GM18519 (cell line): ENCODE results near the gene ZNF605.
"Not testable (repeated sequence)": the region's sequence is repeated elsewhere in the genome, so short reads cannot be mapped to it uniquely, and the experiment has no call there.

ENCODE experiments used
- ATAC-seq: cut with Tn5 transposase; IDR thresholded peaks from one replicate; pipeline ENCODE4 v1.9.1; 2021; ENCODE audit warnings: mild to moderate bottlenecking, moderate library complexity; ENCODE audit not compliant: unreplicated experiment, low FRiP score

ZNF605 gene

DNA sequence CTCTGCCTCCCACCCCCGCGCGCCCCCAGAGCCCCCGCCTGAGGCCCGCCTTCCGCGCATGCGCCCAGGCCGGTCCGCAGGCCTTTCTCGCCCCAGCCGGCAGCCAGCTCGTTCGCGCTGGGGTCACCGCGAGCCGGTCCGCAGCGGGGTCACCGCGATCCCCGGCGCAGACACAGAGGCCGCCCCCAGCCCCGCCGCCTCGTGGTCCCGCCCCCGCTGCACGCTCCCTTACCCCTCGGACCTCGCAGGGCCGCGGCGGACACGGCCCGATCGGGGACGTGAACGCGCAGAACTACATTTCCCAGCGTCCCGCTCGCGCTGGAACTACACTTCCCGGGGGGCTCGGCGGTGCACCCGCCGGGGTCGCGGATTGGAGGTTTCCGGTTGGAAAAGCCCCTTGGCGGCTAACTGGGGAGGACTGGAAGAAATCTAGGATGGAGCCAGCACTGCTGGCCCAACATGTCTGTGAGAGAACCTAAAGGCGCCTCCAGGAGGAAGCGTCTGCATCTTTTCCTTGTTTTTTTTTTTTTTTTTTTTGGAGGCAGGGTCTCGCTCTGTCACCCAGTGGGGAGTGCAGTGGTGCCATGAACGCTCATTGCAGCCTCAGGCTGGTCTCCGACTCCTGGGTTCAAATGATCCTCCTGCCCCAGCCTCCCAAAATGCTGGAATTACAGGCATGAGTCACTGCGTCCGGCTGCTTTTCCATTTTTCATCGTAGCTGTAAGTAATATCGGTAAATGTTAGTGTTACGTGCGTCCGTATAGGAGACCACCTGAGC, at the start of gene ZNF605:
Gene ZNF605, minus strand, starts transcription at position 296 of the 778 bp plus-strand sequence. CDS start 10,671 bp downstream, outside the sequence.
- peak; percentile 82 for ATAC-seq

DNA sequence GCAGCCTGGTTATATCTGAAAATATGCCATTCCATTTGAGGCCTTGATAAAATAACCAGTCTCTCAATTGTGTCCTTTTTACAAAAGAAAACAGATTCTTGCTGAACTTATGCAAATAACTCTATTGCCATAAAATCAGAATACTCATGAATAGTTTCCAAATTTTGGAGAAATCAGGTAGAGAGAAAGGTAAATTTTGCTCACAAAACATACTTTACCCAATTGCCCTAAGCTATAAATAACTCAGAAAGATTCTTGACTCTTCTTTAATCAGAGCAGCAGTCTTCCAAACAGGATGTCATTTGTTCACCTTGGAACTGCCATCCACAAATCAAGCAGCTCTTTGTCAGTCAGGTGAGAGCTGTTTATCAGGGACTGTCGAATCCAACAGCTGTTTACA, 42.6 kb upstream of the ZNF605 start:
- ATAC-seq = no peak

DNA sequence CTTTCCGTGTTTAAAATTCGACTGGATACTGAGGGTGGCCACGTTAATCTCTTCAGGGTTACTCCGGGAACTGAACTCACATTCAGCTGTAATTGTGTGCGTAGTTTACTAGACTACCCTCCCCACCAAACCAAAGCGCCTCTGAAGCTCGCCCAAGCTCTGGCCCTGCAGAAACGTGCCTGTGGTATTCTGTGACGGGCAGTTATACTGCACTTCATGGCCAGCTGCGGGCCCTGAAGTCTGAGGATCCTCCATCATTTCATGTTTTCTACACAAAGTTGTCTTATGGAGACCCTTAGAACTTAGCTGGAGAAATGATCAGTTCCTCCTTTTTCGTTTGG, 30.7 kb upstream of the ZNF605 start:
- no peak for ATAC-seq

DNA sequence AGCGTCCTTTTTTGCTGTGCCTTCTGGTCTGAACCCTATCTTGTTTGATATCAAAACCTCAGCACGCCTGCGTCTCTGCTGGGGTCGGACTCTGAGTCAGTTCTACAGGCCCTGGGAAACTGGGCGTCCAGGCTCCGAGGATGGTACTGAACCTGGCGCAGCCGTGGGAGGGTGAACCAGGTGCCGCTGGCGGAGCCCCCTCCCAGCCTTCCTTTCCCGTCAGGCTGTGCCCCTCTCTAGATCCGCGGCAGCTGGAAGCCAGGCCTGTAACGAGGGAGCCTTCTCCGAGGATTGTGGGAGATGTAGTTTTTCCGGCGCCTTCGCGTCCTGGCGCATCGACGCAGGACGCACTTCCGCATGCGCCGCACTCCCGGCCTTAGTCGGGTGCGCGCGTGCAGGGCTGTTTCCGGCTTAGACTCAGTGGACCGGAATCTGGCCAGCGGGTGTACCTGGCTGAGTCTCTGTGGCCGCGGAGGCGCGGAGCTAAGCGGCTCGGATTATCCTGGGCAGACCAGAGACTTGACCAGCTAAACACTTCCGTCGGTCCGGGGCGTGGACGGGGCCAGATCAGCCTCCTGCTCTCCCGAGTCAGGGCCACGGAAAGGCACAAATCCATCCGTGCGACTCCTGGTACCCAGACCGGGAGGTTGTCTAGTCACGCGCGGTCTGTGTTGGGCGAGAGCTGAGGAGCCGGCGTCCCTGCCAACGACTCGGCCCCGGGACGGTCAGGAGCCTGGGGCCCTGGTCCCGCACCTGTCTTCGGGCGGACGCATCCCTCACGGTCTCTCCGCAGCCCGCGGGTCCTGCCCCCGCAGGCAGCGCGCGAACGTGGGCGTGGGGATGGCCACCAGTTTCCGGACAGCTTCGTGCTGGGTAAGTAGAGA, 30.1 kb upstream of the ZNF605 start, which contains the start of gene ZNF26:
Gene ZNF26, plus strand, starts transcription at position 367 of the 884 bp plus-strand sequence. Its CDS starts 474 bp downstream, at position 841.
- peak; percentile 93 for ATAC-seq

DNA sequence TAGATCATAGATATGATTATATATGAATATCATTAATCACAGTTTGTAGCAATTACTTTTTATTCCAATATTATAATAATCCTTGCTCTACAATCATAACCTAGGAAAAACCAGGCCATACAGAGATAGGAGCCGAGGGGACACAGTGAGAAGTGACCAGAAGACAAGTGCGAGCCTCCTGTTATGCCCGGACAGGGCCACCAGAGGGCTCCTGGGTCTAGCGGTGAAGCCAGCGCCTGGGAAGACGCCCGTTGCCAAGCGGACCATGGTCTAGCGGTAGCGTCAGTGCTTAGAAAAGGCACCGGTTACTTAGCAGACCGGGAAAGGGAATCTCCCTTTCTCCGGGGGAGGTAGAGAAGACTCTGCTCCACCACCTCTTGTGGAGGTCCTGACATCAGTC, 20.8 kb upstream of the ZNF605 start:
- not testable (repeated sequence) for ATAC-seq

DNA sequence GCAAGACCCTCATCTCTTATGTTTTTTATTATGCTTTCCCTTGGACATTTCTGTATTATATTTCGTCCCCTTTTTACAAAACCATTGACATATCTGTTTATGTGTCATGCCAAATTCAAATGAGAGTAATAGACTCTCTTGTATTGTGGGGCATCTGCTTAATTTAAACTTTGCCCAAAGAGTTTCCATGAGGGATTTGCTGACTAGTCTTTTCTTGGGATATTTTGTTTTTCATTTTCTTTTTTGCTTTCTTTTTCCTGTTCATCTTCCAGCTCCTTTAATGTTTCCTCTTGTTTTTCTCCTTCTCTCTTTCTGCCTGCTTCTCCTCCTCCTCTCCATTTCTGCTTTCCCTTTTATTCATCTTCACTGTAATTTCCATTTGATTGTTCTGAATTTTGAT, 16.3 kb upstream of the ZNF605 start:
- no peak for ATAC-seq

DNA sequence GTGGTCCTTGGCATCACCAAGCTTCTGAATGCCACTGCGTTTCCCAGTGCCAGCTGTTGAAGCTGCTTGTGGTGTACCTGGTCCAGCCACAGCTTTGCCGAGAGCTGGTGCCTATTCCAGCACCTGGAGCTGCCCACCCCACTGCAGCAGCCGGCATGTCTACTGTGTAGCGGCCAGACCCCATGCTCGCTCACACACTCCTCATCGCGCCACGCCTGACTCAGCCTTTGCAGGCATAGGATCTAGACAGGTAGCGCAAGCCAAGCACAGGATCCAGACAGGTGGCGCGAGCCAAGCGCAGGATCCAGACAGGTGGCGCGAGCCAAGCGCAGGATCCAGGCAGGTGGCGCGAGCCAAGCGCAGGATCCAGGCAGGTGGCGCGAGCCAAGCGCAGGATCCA, 11.6 kb upstream of the ZNF605 start:
- ATAC-seq = no peak

DNA sequence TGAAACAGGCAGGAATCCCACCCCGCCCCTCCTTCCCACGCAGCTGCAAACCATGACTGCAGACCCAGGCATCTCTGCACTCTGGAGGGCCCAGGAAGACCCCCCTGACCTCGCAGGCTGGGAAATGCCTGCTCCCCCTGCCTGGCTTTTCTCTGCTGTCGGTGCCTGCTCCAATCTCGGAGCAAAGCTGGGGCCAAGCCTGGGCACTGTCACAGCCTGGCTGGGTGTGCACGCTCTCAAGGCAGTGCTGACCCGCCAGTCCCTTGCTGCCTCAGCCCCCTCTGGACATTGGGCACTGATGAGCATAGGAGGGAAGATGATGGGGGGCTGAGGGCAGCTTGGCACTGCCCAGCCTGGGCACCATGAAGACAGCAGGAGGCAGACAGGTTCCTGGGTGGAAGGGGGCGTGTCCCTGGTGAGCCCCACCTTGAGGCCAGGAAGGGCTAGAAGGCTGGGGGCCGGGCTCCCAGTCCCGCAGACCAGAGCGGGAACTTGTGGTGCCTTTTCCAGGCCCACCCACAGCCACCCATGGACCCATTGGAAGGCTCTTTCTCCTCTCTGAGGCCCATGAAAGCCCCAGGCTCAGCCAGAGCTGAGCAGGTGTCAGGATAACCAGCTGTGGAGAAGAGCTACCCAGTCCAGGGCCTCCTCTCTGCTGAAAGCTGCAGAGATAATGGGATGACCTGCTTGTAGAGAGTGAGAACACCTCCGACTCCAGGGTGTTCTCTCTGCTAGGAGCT, 10.7 kb upstream of the ZNF605 start:
- no peak for ATAC-seq

DNA sequence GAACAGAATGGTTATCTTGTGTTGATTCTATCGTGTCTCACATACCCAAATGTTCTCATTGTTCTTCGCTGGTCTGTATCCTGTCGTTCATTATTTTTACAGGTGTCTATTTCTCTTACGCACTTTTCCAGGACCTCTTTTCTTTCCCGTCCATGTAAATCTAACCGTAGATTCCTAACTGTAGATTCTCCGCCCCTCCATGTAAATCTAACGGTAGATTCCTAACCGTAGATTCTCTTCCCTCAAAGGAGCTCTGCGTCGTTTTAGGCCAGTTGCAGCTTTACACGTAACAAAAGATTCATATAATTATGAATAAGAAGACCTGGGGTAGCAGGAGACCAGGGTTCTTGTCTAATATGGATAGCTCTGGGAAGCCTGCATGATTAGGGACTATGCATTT, 9.7 kb upstream of the ZNF605 start:
- no peak for ATAC-seq

DNA sequence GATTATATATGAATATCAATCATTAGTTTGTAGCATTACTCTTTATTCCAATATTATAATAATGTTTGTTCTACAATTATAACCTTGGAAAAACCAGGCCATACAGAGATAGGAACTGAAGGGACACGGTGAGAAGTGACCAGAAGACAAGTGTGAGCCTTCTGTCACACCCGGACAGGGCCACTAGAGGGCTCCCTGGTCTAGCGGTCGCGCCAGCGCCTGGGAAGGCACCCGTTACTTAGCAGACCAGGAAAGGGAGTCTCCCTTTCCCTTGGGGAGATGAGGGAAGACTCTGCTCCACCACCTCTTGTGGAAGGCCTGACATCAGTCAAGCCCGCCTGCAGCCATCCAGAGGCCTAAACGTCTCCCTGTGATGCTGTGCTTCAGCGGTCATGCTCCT, 7.8 kb upstream of the ZNF605 start:
- ATAC-seq = not testable (repeated sequence)

DNA sequence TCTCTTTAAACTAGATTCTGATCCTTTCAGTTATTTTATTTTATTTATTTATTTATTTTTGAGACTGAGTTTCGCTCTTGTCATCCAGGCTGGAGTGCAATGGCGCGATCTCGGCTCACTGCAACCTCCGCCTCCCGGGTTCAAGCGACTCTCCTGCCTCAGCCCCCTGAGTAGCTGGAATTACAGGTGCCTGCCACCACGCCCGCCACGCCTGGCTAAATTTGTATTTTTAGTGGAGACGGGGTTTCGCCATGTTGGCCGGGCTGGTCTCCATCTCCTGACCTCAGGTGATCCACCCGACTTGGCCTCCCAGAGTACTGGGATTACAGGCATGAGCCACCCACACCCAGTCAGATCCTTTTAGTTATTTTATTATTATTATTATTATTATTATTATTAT, 5.7 kb upstream of the ZNF605 start:
- not testable (repeated sequence) for ATAC-seq

DNA sequence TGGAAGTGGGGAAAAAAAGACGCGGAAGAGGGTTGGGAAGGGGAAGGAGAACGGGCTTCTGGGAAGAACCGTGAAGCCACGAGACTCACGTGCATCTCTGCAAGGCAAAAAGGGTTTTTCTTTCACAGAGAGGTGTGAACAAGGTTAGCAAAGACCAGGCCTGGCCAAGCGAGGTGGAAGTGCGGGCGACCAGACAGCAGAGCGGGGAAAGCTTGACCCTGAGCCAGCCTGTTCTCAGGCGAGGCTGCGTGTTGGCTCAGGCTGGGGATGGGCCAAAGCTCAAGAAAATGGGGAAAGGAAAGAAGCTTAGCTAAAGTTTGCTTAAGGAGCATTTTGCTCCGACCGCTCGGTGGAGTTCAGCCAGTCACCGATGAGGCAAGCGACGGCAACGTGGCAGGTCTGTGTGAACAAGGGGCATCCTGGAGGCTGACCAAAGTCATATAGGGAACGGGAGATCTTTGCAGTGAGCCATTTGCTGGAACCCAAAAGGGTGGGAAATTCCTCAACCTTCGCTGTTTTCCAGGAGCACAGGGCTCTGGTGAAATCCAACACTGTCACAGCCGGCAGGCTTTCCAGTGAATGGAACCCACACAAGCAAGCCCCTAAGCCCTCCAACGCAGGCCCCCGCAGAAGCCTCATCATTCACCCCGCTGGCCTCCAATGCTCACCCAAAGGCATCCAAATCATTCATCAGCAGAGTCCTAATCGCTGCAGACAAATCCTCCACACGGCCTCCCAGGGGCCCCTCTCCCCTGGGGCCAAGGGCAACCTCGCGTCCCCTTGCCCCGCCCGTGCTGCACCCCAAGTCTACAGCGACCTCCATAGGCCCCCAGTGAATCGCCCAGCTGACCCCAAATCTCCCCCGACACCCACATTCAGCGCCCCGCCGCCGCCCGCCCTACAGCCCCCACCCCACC, 754 bp downstream of the ZNF605 start:
- ATAC-seq = no peak

DNA sequence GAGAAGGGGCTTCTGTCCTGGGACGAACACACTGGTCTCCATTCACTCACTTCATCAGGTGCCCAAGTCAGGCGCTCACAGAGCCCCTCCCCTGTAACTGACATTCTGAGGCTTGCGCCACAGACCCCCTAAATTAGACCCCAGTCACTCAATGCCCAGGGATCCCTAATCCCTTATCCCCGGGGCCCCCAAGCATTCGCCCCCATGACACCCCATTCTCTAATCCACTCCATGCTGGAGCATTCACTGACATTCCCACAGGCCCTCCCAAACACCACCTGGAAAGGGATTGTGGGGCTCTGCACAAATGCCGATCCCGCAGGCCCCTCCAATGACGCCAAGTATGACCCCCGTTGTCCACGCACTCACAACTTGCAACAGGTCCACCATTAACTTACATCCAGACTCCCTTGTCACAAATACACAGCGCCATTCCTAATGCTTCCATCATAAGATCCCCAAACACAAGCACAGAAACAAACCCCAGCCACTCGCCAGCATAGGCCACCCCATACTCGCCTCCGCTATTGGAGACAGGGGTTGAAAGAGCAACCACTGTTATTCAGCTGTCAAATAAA, 1.5 kb downstream of the ZNF605 start:
- no peak for ATAC-seq

DNA sequence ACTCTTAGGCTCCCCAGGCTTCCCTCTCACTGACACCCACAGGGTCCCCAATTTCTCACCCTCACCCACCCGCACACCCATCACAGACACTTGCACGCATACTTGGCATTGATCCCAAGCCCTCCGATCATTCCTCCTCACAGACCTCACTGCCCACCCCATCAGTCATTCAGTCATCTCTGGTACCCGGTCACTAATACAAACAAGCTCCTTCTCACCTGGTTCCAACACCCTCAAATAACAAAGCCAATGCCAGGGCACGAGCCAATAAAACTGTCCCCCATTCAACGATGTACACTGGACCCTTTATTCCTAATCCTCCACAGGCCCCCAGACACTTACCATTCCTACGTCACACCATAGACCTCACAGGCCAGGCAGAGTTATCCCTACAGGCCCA, 2.3 kb downstream of the ZNF605 start:
- ATAC-seq = no peak

DNA sequence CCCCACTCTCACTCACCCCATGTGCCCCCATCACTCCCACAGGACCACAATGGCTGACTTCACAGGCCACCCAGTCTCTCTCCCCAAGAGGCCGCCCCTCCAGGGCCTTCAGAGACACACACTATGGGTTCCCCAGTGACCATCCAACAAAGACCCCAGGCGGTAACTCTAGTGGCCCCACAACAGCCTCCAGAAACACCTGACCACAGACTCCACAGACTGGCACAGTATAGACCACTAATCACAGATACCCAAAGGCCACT, 3.0 kb downstream of the ZNF605 start:
- no peak for ATAC-seq

DNA sequence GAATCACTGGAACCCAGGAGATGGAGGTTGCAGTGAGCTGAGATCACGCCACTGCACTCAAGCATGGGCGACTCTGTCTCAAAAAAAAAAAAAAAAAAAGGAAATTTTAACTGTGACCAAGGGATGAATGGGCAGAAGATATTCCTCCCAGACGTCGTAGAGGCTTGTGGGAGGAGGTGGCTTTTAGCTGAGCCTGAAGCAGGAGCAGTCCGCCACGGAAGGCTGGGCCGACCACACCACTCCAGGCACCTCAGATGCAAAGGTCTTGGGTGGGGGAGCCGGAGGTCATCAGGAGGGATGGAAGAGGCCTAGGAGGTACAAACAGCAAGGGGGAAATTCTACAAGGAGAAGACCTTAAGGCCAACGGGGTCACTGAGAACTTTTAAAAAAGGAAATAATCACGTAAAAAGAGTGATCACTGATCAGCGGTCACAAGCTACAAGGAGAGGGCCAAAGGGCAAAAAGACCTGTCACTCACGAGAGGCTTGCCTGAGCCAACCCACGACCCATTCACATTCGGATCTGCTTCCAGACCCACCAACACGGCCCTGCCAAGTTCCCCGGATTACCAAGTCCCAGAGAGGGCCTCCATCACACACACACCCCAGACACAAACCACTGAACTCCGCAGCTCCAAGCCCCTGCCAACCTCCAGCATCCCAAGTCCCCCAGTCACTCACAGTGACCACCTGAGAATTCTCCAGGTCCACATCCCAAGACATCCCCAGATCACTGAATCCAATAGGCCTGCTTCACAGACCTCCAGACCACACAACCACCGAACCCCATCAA, 3.5 kb downstream of the ZNF605 start:
- no peak for ATAC-seq

DNA sequence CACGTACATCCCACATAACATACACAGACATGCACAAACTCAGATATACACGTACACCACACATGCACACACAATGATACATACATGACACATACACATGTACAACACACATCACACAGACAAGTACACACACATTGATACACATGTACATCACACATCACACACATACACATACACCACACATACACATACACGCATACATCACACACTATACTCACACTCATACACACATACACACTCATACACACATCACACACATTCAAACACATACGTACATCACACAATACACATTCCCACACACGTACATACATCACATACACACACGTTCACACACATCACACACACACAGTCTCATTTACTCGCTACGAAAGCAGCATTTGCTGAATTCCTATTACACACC, 4.5 kb downstream of the ZNF605 start:
- ATAC-seq = no peak

DNA sequence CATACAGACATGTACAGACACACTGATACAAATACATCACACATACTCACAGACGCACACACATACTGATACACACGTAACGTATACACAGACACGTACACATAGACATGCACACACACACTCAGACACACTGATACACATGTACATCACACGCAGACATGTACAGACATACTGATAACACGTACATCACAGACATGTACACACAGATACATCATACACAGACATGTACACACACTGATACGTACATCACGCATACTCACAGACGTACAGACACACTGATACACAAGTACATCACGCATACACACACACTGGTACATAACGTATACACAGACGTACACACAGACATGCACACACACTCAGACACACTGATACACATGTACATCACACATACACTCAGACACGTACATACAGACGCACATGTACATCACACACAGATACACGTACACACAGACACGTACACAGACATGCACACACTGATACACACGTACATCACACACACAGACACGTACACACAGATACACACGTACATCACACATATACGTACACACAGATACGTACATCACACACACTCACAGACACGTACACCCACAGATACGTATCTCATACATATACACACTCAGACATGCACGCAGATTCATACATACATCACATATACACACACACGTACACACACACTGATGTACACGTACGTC, 5.1 kb downstream of the ZNF605 start:
- no peak for ATAC-seq
